Measurements from ENCODE around the gene OR10P1.

- TF ChIP-seq CTCF (IDR thresholded peaks at IDR 0.05; ENCODE audit: low read depth, low read length) (no peak), EZH2phosphoT487 (IDR thresholded peaks at IDR 0.05; ENCODE audit: low read depth) (no peak)
These were observed 36.9 kb downstream of the OR10P1 start for GRCh38 chr12:55673638-55674037.
